ENCODE data around the gene POC1B.

GRCh38 chr12:89472508-89472907 lies 53.3 kb downstream of the POC1B start:
- TF ChIP-seq YY1 (IDR thresholded peaks at IDR 0.05; ENCODE audit: insufficient read depth, insufficient read length) (no peak), ZNF274 (IDR thresholded peaks at IDR 0.05; ENCODE audit: low read depth, low read length) (no peak), SUZ12 (IDR thresholded peaks at IDR 0.05; ENCODE audit: extremely low read depth, insufficient read depth, insufficient read length) (no peak)

All from NT2/D1 (cell line).